SKM-1 treated with dmso at 0.1 percent for 144 hours (cell line): ENCODE measurements around the gene MYG1.

Experiments used
- DNase-seq: peaks from one replicate; lab custom pipeline; 2025; ENCODE audit not compliant: unreplicated experiment; lab: John Stamatoyannopoulos, UW

Gene MYG1

GRCh38 chr12:53352331-53353256 is 53.1 kb downstream of the MYG1 start:
- peak; percentile 46 for DNase-seq

- no peak for DNase-seq
Observed at GRCh38 chr12:53353257-53353655, 53.8 kb downstream of the MYG1 start.

DNA sequence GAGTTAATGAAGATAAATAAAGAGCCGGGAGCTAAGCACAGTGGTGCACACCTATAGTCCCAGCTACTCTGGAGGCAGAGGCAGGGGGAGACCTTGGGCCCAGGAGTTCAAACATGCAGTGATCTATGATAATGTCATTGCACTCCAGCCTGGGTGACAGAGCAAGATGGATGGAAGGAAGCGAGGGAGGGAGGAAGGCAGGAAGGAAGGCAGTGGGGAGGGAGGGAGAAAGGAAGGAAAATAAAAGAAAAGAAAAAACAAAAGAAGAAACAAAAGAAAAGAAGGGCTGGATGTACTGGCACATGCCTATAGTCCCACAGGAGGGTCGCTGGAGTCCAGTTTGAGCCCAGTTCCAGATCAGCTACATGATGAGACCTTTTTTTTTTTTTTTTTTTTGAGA is 55.6 kb downstream of the MYG1 start:
- DNase-seq = no peak
